Measurements from ENCODE around the gene IL31. TPM values are rescaled to one million over a fixed set of nuclear protein-coding genes. Genes with fewer than 3 reads are reported as not detected.
A peak's percentile ranks its signal among the peaks of the same experiment; 100 is the strongest.
"Not testable (repeated sequence)": the region's sequence is repeated elsewhere in the genome, so short reads cannot be mapped to it uniquely, and the experiment has no call there.

The IL31 gene
- total RNA-seq, 1 experiment from 2014 or later: not detected

GRCh38 chr12:122199484-122200355, 25.7 kb upstream of the IL31 start:
- peaks cover 10% of the 10 kb centered on the region for H3K9me3 ChIP-seq
- no peaks in the 10 kb centered on the region for H3K27me3 ChIP-seq
- no peak overlapping the region for H3K4me3 ChIP-seq
- DNase-seq: no peak
- no peaks in the 10 kb centered on the region for H3K36me3 ChIP-seq

- Histone ChIP-seq H3K4me3 (no peak overlapping the region), H3K27me3 (no peaks in the 10 kb centered on the region)
- no peak for DNase-seq
These were observed 23.6 kb upstream of the IL31 start for GRCh38 chr12:122197612-122197966.

GRCh38 chr12:122195405-122195804, 21.4 kb upstream of the IL31 start:
- no peaks in the 10 kb centered on the region for H3K27me3 ChIP-seq
- no peak overlapping the region for H3K4me3 ChIP-seq
- peaks cover 11% of the 10 kb centered on the region for H3K9me3 ChIP-seq
- no peaks in the 10 kb centered on the region for H3K36me3 ChIP-seq
- no peak for DNase-seq

More at GRCh38 chr12:122197612-122197966, 23.6 kb upstream of the IL31 start:
- H3K9me3 ChIP-seq: peaks cover 11% of the 10 kb centered on the region
- no peaks in the 10 kb centered on the region for H3K36me3 ChIP-seq

GRCh38 chr12:122194804-122195203, 20.8 kb upstream of the IL31 start:
- H3K9me3 ChIP-seq: peaks cover 11% of the 10 kb centered on the region
- H3K36me3 ChIP-seq: no peaks in the 10 kb centered on the region
- DNase-seq: no peak
- H3K27me3 ChIP-seq: no peaks in the 10 kb centered on the region
- H3K4me3 ChIP-seq: no peak overlapping the region

- Histone ChIP-seq H3K9me3 (peaks cover 11% of the 10 kb centered on the region), H3K27me3 (no peaks in the 10 kb centered on the region), H3K4me3 (no peak overlapping the region), H3K36me3 (no peaks in the 10 kb centered on the region)
- no peak for DNase-seq
These were observed 18.4 kb upstream of the IL31 start for GRCh38 chr12:122192441-122192840.

GRCh38 chr12:122190842-122191668, 17.0 kb upstream of the IL31 start:
- H3K9me3 ChIP-seq: peaks cover 11% of the 10 kb centered on the region
- no peaks in the 10 kb centered on the region for H3K36me3 ChIP-seq
- no peak overlapping the region for H3K4me3 ChIP-seq
- no peaks in the 10 kb centered on the region for H3K27me3 ChIP-seq
- peak; percentile 43 for DNase-seq

- no peaks in the 10 kb centered on the region for H3K27me3 ChIP-seq
- DNase-seq: no peak
These were observed 15.8 kb upstream of the IL31 start for GRCh38 chr12:122189626-122190475.

GRCh38 chr12:122187466-122187865, 13.4 kb upstream of the IL31 start:
- Histone ChIP-seq H3K36me3 (no peaks in the 10 kb centered on the region), H3K4me3 (no peak overlapping the region), H3K9me3 (no peaks in the 10 kb centered on the region), H3K27me3 (no peaks in the 10 kb centered on the region)
- no peak for DNase-seq

More at GRCh38 chr12:122189626-122190475, 15.8 kb upstream of the IL31 start:
- H3K9me3 ChIP-seq: peaks cover 2% of the 10 kb centered on the region; the same call in 1 of the 2 replicates
- H3K36me3 ChIP-seq: no peaks in the 10 kb centered on the region
- no peak overlapping the region for H3K4me3 ChIP-seq

GRCh38 chr12:122185494-122186082, 11.6 kb upstream of the IL31 start:
- DNase-seq: no peak
- Histone ChIP-seq H3K4me3 (no peak overlapping the region), H3K27me3 (no peaks in the 10 kb centered on the region), H3K9me3 (0 out of 2 replicates have a peak, but pooled peaks cover 4% of the 10 kb centered on the region), H3K36me3 (no peaks in the 10 kb centered on the region)

GRCh38 chr12:122185079-122185478, 11.1 kb upstream of the IL31 start:
- Histone ChIP-seq H3K27me3 (no peaks in the 10 kb centered on the region), H3K36me3 (no peaks in the 10 kb centered on the region), H3K4me3 (no peak overlapping the region), H3K9me3 (0 out of 2 replicates have a peak, but pooled peaks cover 4% of the 10 kb centered on the region)
- DNase-seq: no peak

GRCh38 chr12:122184517-122184916, 10.5 kb upstream of the IL31 start:
- no peaks in the 10 kb centered on the region for H3K36me3 ChIP-seq
- 0 out of 2 replicates have a peak, but pooled peaks cover 4% of the 10 kb centered on the region for H3K9me3 ChIP-seq
- no peak overlapping the region for H3K4me3 ChIP-seq
- H3K27me3 ChIP-seq: no peaks in the 10 kb centered on the region
- no peak for DNase-seq

GRCh38 chr12:122183588-122183940, 9.5 kb upstream of the IL31 start:
- Histone ChIP-seq H3K4me3 (no peak overlapping the region), H3K36me3 (no peaks in the 10 kb centered on the region), H3K27me3 (no peaks in the 10 kb centered on the region), H3K9me3 (0 out of 2 replicates have a peak, but pooled peaks cover 4% of the 10 kb centered on the region)
- no peak for DNase-seq

GRCh38 chr12:122182887-122183587, 9.0 kb upstream of the IL31 start, which contains the start of gene LRRC43:
TSS of gene LRRC43 (plus strand) at chr12:122183123. CDS start at chr12:122183145, 22 bp downstream.
- Histone ChIP-seq H3K4me3 (no peak within 1 kb of the TSS), H3K36me3 (no peaks in the 10 kb centered on the region), H3K27me3 (no peaks in the 10 kb centered on the region), H3K9me3 (0 out of 2 replicates have a peak, but pooled peaks cover 4% of the 10 kb centered on the region)
- DNase-seq: no peak

- not testable (repeated sequence) for H3K27me3 ChIP-seq, H3K4me3 ChIP-seq, H3K9me3 ChIP-seq, H3K36me3 ChIP-seq
- DNase-seq: peak; percentile 38
These were observed 2.5 kb upstream of the IL31 start for GRCh38 chr12:122176473-122176872.

GRCh38 chr12:122172262-122172939, 1.6 kb downstream of the IL31 start:
- no peaks in the 10 kb centered on the region for H3K27me3 ChIP-seq

More at GRCh38 chr12:122172262-122172939, 1.6 kb downstream of the IL31 start:
- DNase-seq: no peak
- Histone ChIP-seq H3K36me3 (no peaks in the 10 kb centered on the region), H3K4me3 (no peak overlapping the region), H3K9me3 (no peaks in the 10 kb centered on the region)
